ENCODE measurements around the gene FAR2. TPM values are rescaled to one million over a fixed set of nuclear protein-coding genes. Genes with fewer than 3 reads are reported as not detected.

The FAR2 gene
- total and polyA plus RNA-seq, 8 donors: 0.43 to 2.8 (median 1.1) TPM

GRCh38 chr12:29241821-29242591 lies 92.9 kb downstream of the FAR2 start:
- intact Hi-C loops (cut with DNase I): no loop called here
- Histone ChIP-seq H3K27me3 (peaks cover 0 to 4% (median 0%) of the 10 kb centered on the region in 4 donors), H3K9me3 (no peaks in the 10 kb centered on the region), H3K4me3 (no peak overlapping the region), H3K36me3 (no peaks in the 10 kb centered on the region), H3K4me1 (no peaks in the 10 kb centered on the region), H3K27ac (peak overlapping the region in 2 of 4 donors; percentile 24 to 43)
- WGBS, 2 donors: 47 to 53% methylated on average over 7 of the region's 7 CpGs
- ATAC-seq (peak; percentile 31 to 92 (median 86)), FAIRE-seq (peak; percentile 68), DNase-seq (peak in 1 of 6 donors; percentile 18)
- TF ChIP-seq CTCF (IDR thresholded peaks at IDR 0.05): no peak

GRCh38 chr12:29242921-29243431 lies 93.9 kb downstream of the FAR2 start:
- WGBS, 2 donors: 47 to 67% methylated on average over 4 of the region's 4 CpGs
- Histone ChIP-seq H3K27ac (peak overlapping the region in 2 of 4 donors; percentile 14 to 24), H3K36me3 (no peaks in the 10 kb centered on the region), H3K27me3 (peaks cover 0 to 4% (median 0%) of the 10 kb centered on the region in 4 donors), H3K9me3 (no peaks in the 10 kb centered on the region), H3K4me1 (no peaks in the 10 kb centered on the region), H3K4me3 (no peak overlapping the region)
- ATAC-seq (peak in 2 of 4 donors; percentile 49 to 66), FAIRE-seq (no peak), DNase-seq (no peak)
- no peak for TF ChIP-seq CTCF (IDR thresholded peaks at IDR 0.05)
- intact Hi-C loops (cut with DNase I): no loop called here

GRCh38 chr12:29244159-29244765 lies 95.2 kb downstream of the FAR2 start:
- Histone ChIP-seq H3K27me3 (peaks cover 0 to 4% (median 0%) of the 10 kb centered on the region in 4 donors), H3K9me3 (no peaks in the 10 kb centered on the region), H3K36me3 (no peaks in the 10 kb centered on the region), H3K4me1 (no peaks in the 10 kb centered on the region), H3K4me3 (no peak overlapping the region), H3K27ac (no peak overlapping the region)
- ATAC-seq (no peak), DNase-seq (no peak), FAIRE-seq (no peak)
- WGBS, 2 donors: 68 to 75% methylated on average over 3 of the region's 3 CpGs
- intact Hi-C loops (cut with DNase I): no loop called here
- no peak for TF ChIP-seq CTCF (IDR thresholded peaks at IDR 0.05)

DNA sequence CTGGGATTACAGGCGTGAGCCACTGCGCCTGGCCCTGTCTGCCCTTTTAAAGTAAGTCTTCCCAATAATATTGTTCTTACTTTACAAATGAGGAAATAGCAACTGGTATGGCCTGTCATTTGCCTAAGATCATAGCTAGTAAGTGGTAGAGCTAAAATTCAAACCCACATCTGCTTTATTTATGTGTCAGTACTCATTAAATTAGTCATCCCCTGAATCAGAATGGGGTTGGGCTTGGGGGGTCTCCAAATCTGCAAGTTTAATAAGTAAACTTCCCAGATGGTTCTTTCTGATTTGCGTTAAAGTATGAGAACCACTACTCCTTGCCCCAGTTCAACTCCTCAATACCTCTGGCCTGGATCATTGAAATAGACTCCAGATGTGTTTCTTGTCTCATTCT lies 96.2 kb downstream of the FAR2 start:
- Histone ChIP-seq H3K4me3 (no peak overlapping the region), H3K27ac (no peak overlapping the region), H3K27me3 (peaks cover 0 to 4% (median 0%) of the 10 kb centered on the region in 4 donors), H3K9me3 (no peaks in the 10 kb centered on the region), H3K4me1 (no peaks in the 10 kb centered on the region), H3K36me3 (no peaks in the 10 kb centered on the region)
- intact Hi-C loops (cut with DNase I): no loop called here
- no peak for DNase-seq
- 89 to 91% methylated on average over 3 of the region's 3 CpGs for WGBS, 2 donors
- no peak for TF ChIP-seq CTCF (IDR thresholded peaks at IDR 0.05)
- FAIRE-seq: no peak
- no peak for ATAC-seq

All from pancreas (tissue), 10 donors.